Measurements from ENCODE around the gene BLVRA. TPM values are rescaled to one million over a fixed set of nuclear protein-coding genes. Genes with fewer than 3 reads are reported as not detected.
"Not testable (repeated sequence)": the region's sequence is repeated elsewhere in the genome, so short reads cannot be mapped to it uniquely, and the experiment has no call there.

The BLVRA gene, protein sequence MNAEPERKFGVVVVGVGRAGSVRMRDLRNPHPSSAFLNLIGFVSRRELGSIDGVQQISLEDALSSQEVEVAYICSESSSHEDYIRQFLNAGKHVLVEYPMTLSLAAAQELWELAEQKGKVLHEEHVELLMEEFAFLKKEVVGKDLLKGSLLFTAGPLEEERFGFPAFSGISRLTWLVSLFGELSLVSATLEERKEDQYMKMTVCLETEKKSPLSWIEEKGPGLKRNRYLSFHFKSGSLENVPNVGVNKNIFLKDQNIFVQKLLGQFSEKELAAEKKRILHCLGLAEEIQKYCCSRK
- total RNA-seq (2022) (29.8 and 36.4 TPM in 2 replicates), Bru-seq, nascent RNA (percentile 49 among the genes with signal in this experiment), BruChase-seq, experiment 1, labeled RNA remaining after a 6-hour chase (percentile 49 among the genes with signal in this experiment), BruChase-seq, experiment 2, labeled RNA remaining after a 2-hour chase (percentile 43 among the genes with signal in this experiment)
- long read RNA-seq, transcript BLVRA-201 (8 exons, 1,071 nt): major isoform, 99 of 112 reads
- long read RNA-seq, partial matches to known transcripts: 4 of 112 reads
- long read RNA-seq, other reads (novel, unspliced or antisense): 6 of 112 reads

DNA sequence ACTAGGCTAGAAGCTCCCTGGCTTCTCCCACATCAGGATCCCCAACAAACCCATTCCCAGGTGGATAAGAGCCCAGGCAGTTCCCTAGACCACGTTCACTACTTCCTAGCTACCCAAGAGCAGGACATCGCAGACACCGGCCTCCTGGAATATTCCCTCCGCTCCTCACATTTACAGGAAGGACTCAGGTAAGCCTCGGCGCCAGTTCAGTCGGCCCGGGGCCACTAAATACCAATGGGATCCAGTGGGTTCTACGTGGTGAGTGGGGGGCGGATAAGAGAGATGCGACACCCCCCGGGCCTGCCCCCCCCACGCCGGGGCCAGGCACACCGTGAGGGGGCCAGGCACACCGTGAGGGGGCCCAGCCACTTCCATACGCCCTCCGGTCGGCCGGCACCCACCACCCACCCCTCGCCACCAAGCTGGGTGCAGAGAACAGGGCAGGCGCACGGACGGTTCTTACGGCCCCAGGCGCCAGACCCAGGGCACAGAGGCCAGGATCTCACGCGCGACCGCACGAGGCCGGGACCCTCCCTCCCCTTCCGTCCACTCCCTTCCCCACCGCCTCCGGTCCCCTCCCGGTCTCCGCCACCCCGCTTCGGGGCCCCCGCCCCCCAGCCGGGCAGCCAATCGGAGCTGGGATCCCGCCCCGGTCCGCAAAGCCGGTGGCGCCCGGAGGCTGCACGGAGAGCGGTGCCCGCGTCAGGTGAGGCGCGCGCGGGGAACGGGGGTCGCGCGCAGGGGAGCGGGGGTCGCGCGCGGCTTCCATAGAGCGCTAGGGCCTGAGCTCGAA, at the start of gene BLVRA:
Gene BLVRA, plus strand, starts transcription at position 652 of the 793 bp plus-strand sequence. CDS start 12,479 bp downstream, outside the sequence.
- peaks cover 41% of the 10 kb centered on the region for H3K4me1 Mint-ChIP-seq (ENCODE audit: low read depth, unreplicated experiment)
- BruUV-seq (replicated peaks): no TSS peak
- H3K27ac Mint-ChIP-seq (ENCODE audit: unreplicated experiment): no peak within 1 kb of the TSS
- peaks cover 26% of the 10 kb centered on the region for H3K36me3 Mint-ChIP-seq (ENCODE audit: insufficient read depth, unreplicated experiment)
- peaks cover 19% of the 10 kb centered on the region for H3K27me3 Mint-ChIP-seq (ENCODE audit: unreplicated experiment)
- DNase-seq: peak; percentile 75
- no peaks in the 10 kb centered on the region for H3K9me3 Mint-ChIP-seq (ENCODE audit: low read depth, unreplicated experiment)
- CTCF ChIA-PET: interaction anchor here (0.6 to 1.1 kb wide), 4 partner anchors 10 to 81 kb away, joined by 3 to 4 read pairs (median 3); no protein-coding TSS in a partner anchor
- intact Hi-C loops (cut with micrococcal nuclease; ENCODE audit: unreplicated experiment): no loop called here
- TF ChIP-seq, protein P1, sequence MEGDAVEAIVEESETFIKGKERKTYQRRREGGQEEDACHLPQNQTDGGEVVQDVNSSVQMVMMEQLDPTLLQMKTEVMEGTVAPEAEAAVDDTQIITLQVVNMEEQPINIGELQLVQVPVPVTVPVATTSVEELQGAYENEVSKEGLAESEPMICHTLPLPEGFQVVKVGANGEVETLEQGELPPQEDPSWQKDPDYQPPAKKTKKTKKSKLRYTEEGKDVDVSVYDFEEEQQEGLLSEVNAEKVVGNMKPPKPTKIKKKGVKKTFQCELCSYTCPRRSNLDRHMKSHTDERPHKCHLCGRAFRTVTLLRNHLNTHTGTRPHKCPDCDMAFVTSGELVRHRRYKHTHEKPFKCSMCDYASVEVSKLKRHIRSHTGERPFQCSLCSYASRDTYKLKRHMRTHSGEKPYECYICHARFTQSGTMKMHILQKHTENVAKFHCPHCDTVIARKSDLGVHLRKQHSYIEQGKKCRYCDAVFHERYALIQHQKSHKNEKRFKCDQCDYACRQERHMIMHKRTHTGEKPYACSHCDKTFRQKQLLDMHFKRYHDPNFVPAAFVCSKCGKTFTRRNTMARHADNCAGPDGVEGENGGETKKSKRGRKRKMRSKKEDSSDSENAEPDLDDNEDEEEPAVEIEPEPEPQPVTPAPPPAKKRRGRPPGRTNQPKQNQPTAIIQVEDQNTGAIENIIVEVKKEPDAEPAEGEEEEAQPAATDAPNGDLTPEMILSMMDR (IDR thresholded peaks at IDR 0.05; ENCODE audit: unreplicated experiment): no peak
- peak within 1 kb of the TSS; percentile 63 for H3K4me3 Mint-ChIP-seq (ENCODE audit: low read depth, unreplicated experiment)

DNA sequence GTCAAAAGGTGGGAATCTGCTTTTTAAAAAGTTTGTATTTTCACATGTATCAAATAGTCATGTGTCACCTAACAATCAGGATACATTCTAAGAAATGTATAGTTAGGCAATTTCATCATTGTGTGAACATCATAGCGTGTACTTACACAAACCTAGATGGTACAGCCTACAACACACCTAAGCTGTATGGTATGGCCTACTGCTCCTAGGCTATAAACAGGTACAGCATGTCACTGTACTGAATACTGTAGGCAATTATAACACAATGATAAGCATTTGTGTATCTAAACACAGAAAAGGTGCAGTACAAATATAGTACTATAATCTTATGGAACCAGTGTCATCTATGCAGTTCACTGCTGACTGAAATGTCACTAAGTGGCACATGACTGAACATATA, 47.0 kb upstream of the BLVRA start:
- BruUV-seq (replicated peaks): no TSS peak
- DNase-seq: no peak
- CTCF ChIA-PET: interaction anchor here (1.3 kb wide), 1 partner anchor 12 kb away, joined by 5 read pairs; no protein-coding TSS in a partner anchor
- Mint-ChIP-seq H3K27ac (ENCODE audit: unreplicated experiment) (no peak overlapping the region), H3K4me1 (ENCODE audit: low read depth, unreplicated experiment) (no peaks in the 10 kb centered on the region), H3K27me3 (ENCODE audit: unreplicated experiment) (no peaks in the 10 kb centered on the region), H3K9me3 (ENCODE audit: low read depth, unreplicated experiment) (peaks cover 14% of the 10 kb centered on the region), H3K36me3 (ENCODE audit: insufficient read depth, unreplicated experiment) (no peaks in the 10 kb centered on the region), H3K4me3 (ENCODE audit: low read depth, unreplicated experiment) (no peak overlapping the region)
- intact Hi-C loops (cut with micrococcal nuclease; ENCODE audit: unreplicated experiment): no loop called here
- TF ChIP-seq, protein P1 (IDR thresholded peaks at IDR 0.05; ENCODE audit: unreplicated experiment): no peak

DNA sequence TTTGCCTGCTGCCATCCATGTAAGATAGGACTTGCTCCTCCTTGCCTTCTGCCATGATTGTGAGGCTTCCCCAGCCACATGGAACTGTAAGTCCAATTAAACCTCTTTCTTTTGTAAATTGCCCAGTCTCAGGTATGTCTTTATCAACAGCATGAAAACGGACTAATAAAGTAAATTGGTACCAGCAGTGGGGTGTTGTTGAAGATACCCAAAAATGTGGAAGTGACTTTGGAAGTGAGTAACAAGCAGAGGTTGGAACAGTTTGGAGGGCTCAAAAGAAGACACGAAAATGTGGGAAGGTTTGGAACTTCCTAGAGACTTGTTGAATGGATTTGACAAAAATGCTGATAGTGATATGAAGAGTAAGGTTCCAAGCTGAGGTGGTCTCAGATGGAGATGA, 42.5 kb upstream of the BLVRA start:
- H3K27me3 Mint-ChIP-seq (ENCODE audit: unreplicated experiment); H3K9me3 Mint-ChIP-seq (ENCODE audit: low read depth, unreplicated experiment); intact Hi-C loops (cut with micrococcal nuclease; ENCODE audit: unreplicated experiment); CTCF ChIA-PET; H3K4me1 Mint-ChIP-seq (ENCODE audit: low read depth, unreplicated experiment); BruUV-seq (replicated peaks); H3K36me3 Mint-ChIP-seq (ENCODE audit: insufficient read depth, unreplicated experiment); H3K4me3 Mint-ChIP-seq (ENCODE audit: low read depth, unreplicated experiment); H3K27ac Mint-ChIP-seq (ENCODE audit: unreplicated experiment); DNase-seq: not testable (repeated sequence)

DNA sequence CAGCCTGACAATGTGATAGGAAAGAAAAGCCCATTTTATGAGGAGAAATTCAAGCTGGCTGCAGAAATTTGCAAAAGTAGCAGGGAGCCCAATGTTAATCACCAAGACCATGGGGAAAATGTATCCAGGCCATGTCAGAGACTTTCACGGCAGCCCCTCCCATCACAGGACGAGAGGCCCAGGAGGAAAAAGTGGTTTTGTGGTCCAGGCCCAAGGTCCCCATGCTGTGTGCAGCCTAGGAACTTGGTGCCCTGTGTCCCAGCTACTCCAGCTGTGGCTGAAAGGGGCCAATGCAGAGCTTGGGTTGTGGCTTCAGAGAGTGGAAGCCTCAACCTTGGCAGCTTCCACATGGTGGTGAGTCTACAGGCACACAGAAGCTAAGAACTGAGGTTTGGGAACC, 41.9 kb upstream of the BLVRA start:
- DNase-seq: no peak
- CTCF ChIA-PET: interaction anchor here (1.0 kb wide), 1 partner anchor 134 kb away, joined by 4 read pairs; the partner anchor contains the start of gene STK17A
- no TSS peak for BruUV-seq (replicated peaks)
- peaks cover 6% of the 10 kb centered on the region for H3K4me1 Mint-ChIP-seq (ENCODE audit: low read depth, unreplicated experiment)
- intact Hi-C loops (cut with micrococcal nuclease; ENCODE audit: unreplicated experiment): no loop called here
- TF ChIP-seq, protein P1 (IDR thresholded peaks at IDR 0.05; ENCODE audit: unreplicated experiment): no peak
- no peaks in the 10 kb centered on the region for H3K36me3 Mint-ChIP-seq (ENCODE audit: insufficient read depth, unreplicated experiment)
- H3K9me3 Mint-ChIP-seq (ENCODE audit: low read depth, unreplicated experiment): peaks cover 9% of the 10 kb centered on the region
- no peaks in the 10 kb centered on the region for H3K27me3 Mint-ChIP-seq (ENCODE audit: unreplicated experiment)
- H3K4me3 Mint-ChIP-seq (ENCODE audit: low read depth, unreplicated experiment): no peak overlapping the region
- H3K27ac Mint-ChIP-seq (ENCODE audit: unreplicated experiment): no peak overlapping the region
